ENCODE measurements around the gene CNDP2. TPM values are rescaled to one million over a fixed set of nuclear protein-coding genes. Genes with fewer than 3 reads are reported as not detected.
"Not testable (repeated sequence)": the region's sequence is repeated elsewhere in the genome, so short reads cannot be mapped to it uniquely, and the experiment has no call there.

The CNDP2 gene
- total and polyA plus RNA-seq, 5 experiments from 2014 or later = 97.0 to 169 (median 139) TPM

DNA sequence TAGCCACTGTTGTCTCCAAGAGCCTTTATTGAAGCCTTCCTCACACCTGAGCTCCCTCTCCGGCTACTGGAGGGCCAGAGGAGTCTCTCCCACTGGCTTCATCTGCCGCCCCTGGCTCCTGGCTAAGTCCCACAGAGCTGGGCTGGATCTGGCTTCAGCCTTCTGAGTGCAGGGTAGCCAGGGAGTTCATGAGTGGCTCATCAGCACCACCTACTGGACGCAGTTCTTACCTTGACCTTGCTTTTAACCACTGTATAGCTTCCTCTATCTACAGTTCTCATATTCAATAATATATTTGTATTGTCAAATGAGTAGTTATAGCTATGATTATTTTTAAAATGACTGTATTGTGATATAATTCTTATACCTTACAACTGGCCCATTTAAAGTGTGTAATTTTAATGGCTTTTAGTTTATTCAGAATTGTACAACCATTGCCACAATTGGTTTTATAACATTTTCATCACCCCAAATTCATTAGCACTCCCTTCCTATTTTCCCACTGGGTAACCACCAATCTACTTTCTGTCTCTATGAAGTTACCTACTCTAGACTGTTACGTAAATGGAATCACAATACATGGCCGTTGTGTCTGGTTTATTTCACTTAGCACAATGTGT lies 55.9 kb downstream of the CNDP2 start:
- DNase-seq (peak; percentile 53 to 81 (median 68)), ATAC-seq (peak; percentile 94 to 100)
- H3K4me3 Mint-ChIP-seq = no peak overlapping the region
- H3K27me3 Mint-ChIP-seq = peaks cover 4 to 15% (median 8%) of the 10 kb centered on the region in 5 donors
- peak overlapping the region in 2 of 10 donors; percentile 14 to 76 for H3K27ac Mint-ChIP-seq
- H3K9me3 Mint-ChIP-seq = peaks cover 0 to 31% (median 10%) of the 10 kb centered on the region in 9 donors
- POLR2A ChIA-PET = interaction anchor here (0.6 to 1.2 kb wide), 3 partner anchors 10 to 1923 kb away, joined by 3 read pairs; no protein-coding TSS in a partner anchor
- peaks cover 0 to 14% (median 0%) of the 10 kb centered on the region in 3 donors for H3K36me3 Mint-ChIP-seq
- peaks cover 0 to 5% (median 2%) of the 10 kb centered on the region in 4 donors for H3K4me1 Mint-ChIP-seq

DNA sequence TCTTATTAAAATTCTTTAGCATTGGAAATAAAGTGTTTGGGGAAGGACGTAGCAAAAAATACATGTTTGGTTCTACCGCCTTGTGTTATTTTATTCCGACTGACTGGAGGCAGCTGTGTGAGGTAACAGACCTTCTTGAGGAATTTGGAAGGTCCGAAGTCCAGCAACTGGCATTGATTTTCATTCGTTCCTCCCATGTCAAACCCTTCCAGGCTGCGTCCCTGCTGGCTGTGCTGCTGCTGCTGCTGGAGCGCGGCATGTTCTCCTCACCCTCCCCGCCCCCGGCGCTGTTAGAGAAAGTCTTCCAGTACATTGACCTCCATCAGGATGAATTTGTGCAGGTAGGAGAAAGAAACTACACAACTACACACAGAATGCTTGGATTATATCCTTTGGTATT lies 60.0 kb downstream of the CNDP2 start:
- Mint-ChIP-seq H3K4me3 (no peak overlapping the region), H3K4me1 (peaks cover 0 to 5% (median 1%) of the 10 kb centered on the region in 4 donors), H3K27ac (peak overlapping the region in 1 of 10 donors; percentile 47), H3K9me3 (peaks cover 0 to 3% (median 0%) of the 10 kb centered on the region in 9 donors), H3K36me3 (no peaks in the 10 kb centered on the region), H3K27me3 (peaks cover 6 to 25% (median 10%) of the 10 kb centered on the region in 5 donors)
- POLR2A ChIA-PET = no interaction called here
- DNase-seq (no peak), ATAC-seq (no peak)

DNA sequence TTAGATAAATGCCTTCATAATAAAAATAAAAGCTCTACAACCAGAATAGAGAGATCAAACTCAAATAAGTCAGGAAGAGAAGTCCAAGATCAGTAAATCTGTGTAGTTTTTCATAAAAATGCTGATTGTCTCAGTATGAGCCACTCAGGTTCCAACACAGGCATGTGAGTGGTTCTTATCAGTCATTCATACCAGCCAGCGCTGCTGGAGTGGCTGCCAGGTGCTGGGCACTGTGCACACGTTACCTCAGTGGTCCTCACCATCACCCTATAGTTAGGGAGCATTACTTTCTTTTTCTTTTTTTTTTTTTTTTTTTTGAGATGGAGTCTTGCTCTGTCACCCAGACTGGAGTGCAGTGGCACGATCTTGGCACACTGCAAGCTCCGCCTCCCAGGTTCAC lies 61.9 kb downstream of the CNDP2 start:
- Mint-ChIP-seq H3K4me1 (no peaks in the 10 kb centered on the region), H3K36me3 (no peaks in the 10 kb centered on the region), H3K4me3 (no peak overlapping the region), H3K27ac (no peak overlapping the region), H3K27me3 (peaks cover 6 to 25% (median 8%) of the 10 kb centered on the region in 5 donors), H3K9me3 (no peaks in the 10 kb centered on the region)
- no peak for ATAC-seq
- no peak for DNase-seq
- POLR2A ChIA-PET = no interaction called here

DNA sequence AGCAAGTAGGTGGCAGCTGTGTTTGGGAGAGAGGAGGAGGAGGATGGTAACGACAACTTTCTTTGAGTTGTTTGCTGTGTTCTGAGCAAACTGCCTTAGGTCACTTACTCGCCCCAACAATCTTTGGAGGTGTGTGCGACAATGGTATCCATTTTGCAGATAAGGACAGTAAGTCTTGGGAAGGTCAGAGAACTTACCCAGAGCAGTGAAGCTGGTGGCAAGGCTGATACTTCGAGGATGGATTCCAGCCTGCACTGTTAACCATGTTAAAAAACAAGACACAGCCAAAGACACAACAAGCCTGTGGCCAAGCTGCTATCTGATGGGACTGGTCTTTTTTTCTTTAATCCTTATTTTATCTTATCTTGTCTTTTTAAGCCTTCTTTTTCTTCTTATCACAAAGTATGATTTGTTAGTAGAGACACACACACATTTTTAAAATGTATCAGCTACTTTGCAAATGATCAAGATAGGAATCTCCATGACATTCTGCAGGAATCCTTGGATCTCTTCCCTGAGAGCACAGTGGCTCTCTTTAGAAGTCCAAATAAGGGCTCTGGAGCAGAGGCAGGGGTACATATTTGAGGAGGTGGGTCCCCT lies 66.1 kb downstream of the CNDP2 start:
- Mint-ChIP-seq H3K4me1 (no peaks in the 10 kb centered on the region), H3K9me3 (peaks cover 0 to 22% (median 6%) of the 10 kb centered on the region in 9 donors), H3K27me3 (peaks cover 2 to 9% (median 5%) of the 10 kb centered on the region in 5 donors), H3K27ac (no peak overlapping the region), H3K36me3 (peaks cover 3 to 12% (median 10%) of the 10 kb centered on the region in 3 donors), H3K4me3 (no peak overlapping the region)
- DNase-seq (no peak), ATAC-seq (no peak)
- POLR2A ChIA-PET = interaction anchor here (0.9 kb wide), 1 partner anchor 10 kb away, joined by 3 read pairs; no protein-coding TSS in a partner anchor

DNA sequence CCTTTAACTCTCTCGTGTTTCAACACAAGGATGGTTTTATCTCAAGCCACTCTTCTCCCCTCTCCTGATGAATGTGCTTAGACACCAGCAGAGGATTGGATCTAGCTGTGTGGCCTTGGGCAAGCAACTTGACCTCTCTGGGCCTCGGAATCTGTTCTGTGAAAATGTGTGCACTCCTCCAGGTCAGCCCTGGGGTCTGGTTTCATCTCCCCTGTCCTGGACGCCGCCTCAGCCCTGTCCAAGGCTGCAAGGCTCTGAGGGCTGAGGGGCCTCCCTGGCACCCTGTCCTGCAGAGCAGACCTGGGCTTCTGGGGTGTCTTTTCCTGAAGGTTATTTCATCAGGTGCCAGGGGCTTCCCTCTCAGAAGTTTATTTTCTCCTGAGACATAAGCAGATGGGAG lies 66.6 kb downstream of the CNDP2 start:
- Mint-ChIP-seq H3K4me1 (no peaks in the 10 kb centered on the region), H3K27ac (no peak overlapping the region), H3K27me3 (peaks cover 2 to 9% (median 7%) of the 10 kb centered on the region in 5 donors), H3K9me3 (peaks cover 0 to 27% (median 6%) of the 10 kb centered on the region in 9 donors), H3K36me3 (peaks cover 3 to 16% (median 12%) of the 10 kb centered on the region in 3 donors), H3K4me3 (no peak overlapping the region)
- POLR2A ChIA-PET = interaction anchor here (0.9 kb wide), 1 partner anchor 11 kb away, joined by 3 read pairs; no protein-coding TSS in a partner anchor
- ATAC-seq = no peak
- DNase-seq = no peak

DNA sequence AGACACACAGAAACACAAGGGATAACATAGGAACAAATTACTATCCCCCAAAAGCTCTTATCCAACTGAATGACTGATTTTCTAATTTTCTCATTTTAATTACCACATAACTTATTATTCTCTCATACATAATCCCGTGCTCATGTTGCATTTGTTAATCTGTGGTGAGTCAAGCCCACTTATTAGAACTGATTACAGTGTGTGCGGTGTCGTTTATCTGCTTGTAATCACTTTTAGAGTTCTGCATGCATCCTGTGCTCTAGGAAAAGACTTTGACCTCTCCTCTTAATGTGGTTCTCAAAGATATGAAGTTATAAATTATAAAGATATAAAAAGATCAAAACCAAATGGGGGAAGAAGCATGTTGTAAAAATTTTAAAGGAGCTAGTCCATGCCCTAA lies 67.8 kb downstream of the CNDP2 start:
- Mint-ChIP-seq H3K27ac (peak overlapping the region in 1 of 10 donors; percentile 29), H3K4me1 (no peaks in the 10 kb centered on the region), H3K9me3 (peaks cover 0 to 28% (median 6%) of the 10 kb centered on the region in 9 donors), H3K4me3 (no peak overlapping the region), H3K27me3 (peaks cover 5 to 19% (median 16%) of the 10 kb centered on the region in 5 donors), H3K36me3 (peaks cover 3 to 19% (median 12%) of the 10 kb centered on the region in 3 donors)
- DNase-seq (no peak), ATAC-seq (no peak)
- POLR2A ChIA-PET = no interaction called here

DNA sequence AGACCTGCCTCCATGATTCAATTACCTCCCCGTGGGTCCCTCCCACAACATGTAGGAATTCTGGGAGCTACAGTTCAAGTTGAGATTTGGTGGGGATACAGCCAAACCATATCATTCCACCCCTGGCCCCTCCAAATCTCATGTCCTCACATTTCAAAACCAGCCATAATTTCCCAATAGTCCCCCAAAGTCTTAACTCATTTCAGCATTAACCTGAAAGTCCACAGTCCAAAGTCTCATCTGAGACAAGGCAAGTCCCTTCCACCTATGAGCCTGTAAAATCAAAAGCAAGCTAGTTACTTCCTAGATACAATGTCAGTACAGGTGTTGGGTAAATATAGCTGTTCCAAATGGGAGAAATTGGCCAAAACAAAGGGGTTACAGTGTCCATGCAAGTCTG lies 69.0 kb downstream of the CNDP2 start:
- ATAC-seq, H3K27ac Mint-ChIP-seq, H3K4me1 Mint-ChIP-seq, DNase-seq, POLR2A ChIA-PET, H3K4me3 Mint-ChIP-seq: not testable (repeated sequence)
- Mint-ChIP-seq H3K36me3 (peaks cover 3 to 24% (median 12%) of the 10 kb centered on the region in 3 donors), H3K27me3 (peaks cover 5 to 25% (median 22%) of the 10 kb centered on the region in 5 donors), H3K9me3 (peaks cover 0 to 28% (median 6%) of the 10 kb centered on the region in 9 donors)

DNA sequence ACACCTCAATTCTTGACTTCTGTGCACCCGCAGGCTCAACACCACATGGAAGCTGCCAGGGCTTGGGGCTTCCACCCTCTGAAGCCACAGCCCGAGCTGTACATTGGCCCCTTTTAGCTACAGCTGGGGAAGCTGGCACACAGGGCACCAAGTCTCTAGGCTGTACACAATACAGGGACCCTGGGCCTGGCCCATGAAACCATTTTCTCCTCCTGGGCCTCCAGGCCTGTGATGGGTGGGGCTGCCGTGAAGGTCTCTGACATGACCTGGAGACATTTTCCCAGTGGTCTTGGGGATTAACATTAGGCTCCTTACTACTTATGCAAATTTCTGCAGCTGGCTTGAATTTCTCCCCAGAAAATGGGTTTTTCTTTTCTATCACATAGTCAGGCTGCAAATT lies 69.8 kb downstream of the CNDP2 start:
- ATAC-seq, DNase-seq, H3K4me1 Mint-ChIP-seq, POLR2A ChIA-PET, H3K4me3 Mint-ChIP-seq, H3K27ac Mint-ChIP-seq: not testable (repeated sequence)
- peaks cover 3 to 24% (median 12%) of the 10 kb centered on the region in 3 donors for H3K36me3 Mint-ChIP-seq
- peaks cover 0 to 28% (median 6%) of the 10 kb centered on the region in 9 donors for H3K9me3 Mint-ChIP-seq
- peaks cover 5 to 27% (median 22%) of the 10 kb centered on the region in 5 donors for H3K27me3 Mint-ChIP-seq

DNA sequence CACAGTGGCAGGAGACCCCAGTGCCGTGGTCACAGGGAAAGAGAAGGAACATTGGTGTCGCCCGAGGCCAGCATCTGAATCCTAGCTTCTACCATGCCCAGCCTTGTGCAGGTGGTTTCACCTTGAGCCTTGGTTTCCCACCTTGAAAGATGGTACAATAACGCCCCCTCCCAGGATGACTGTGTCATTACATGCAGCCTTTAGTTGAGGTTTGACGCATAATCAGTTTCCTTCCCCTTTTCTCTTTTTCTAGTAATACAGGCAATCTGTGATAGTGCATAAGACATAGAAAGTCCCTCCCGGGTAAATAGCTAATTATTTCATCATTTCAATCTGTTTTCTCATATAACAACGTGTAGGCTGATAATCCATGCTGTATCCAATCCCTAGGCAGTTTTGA lies 71.7 kb downstream of the CNDP2 start:
- no peak overlapping the region for H3K4me3 Mint-ChIP-seq
- no peak overlapping the region for H3K27ac Mint-ChIP-seq
- DNase-seq = no peak
- H3K36me3 Mint-ChIP-seq = peaks cover 3 to 24% (median 12%) of the 10 kb centered on the region in 3 donors
- H3K9me3 Mint-ChIP-seq = peaks cover 0 to 28% (median 6%) of the 10 kb centered on the region in 9 donors
- H3K4me1 Mint-ChIP-seq = peaks cover 0 to 3% (median 0%) of the 10 kb centered on the region in 4 donors
- POLR2A ChIA-PET = no interaction called here
- peaks cover 7 to 27% (median 21%) of the 10 kb centered on the region in 5 donors for H3K27me3 Mint-ChIP-seq
- ATAC-seq = no peak

DNA sequence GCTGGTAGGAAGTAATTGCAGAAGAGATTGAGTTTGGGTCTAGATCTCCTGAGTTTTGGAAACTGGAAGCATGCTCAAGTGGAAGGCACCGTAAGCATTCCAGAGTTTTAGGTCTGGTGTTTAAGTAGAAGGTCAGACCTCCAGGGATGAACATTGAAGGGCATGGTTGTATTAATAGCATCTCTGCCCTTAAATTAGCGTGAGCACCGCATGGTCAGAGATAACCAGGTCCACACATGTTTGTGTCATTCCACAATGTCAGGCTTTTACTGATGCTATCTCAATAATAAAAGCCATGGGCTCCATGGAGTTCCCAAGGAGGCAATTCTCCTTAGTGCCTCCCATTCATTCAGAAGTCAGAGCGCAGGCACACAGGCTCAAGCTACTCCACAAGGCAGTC lies 73.2 kb downstream of the CNDP2 start:
- ATAC-seq = no peak

DNA sequence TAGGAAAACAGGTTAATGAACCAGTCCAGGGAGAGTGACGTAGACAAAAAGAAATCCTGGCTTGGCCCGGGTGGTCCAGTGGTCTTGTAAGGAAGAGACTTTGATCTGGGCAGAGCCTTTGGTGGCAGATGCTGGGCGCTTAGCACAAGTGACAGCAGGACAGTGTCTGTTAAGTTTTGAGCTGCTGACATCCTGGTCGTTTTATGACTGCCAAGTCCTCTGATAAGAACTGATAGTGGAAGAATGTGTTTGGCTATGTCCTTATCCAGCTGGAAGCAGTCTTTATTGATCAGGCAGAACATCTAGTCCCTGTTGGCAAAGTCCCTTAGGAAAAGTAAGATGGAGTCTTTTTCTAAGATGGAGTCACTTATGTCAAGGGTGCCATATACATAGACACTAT lies 74.1 kb downstream of the CNDP2 start:
- no peak overlapping the region for H3K4me3 Mint-ChIP-seq
- peaks cover 9 to 32% (median 23%) of the 10 kb centered on the region in 5 donors for H3K27me3 Mint-ChIP-seq
- DNase-seq = no peak
- H3K4me1 Mint-ChIP-seq = peaks cover 0 to 3% (median 0%) of the 10 kb centered on the region in 4 donors
- peaks cover 3 to 24% (median 12%) of the 10 kb centered on the region in 3 donors for H3K36me3 Mint-ChIP-seq
- H3K27ac Mint-ChIP-seq = no peak overlapping the region
- POLR2A ChIA-PET = no interaction called here
- ATAC-seq = no peak
- peaks cover 0 to 23% (median 6%) of the 10 kb centered on the region in 9 donors for H3K9me3 Mint-ChIP-seq

More for the DNA sequence above, 73.2 kb downstream of the CNDP2 start:
- Mint-ChIP-seq H3K4me3 (no peak overlapping the region), H3K9me3 (peaks cover 0 to 28% (median 6%) of the 10 kb centered on the region in 9 donors), H3K36me3 (peaks cover 3 to 24% (median 12%) of the 10 kb centered on the region in 3 donors), H3K4me1 (peaks cover 0 to 3% (median 0%) of the 10 kb centered on the region in 4 donors), H3K27ac (no peak overlapping the region), H3K27me3 (peaks cover 9 to 32% (median 25%) of the 10 kb centered on the region in 5 donors)
- POLR2A ChIA-PET = no interaction called here
- DNase-seq = no peak

DNA sequence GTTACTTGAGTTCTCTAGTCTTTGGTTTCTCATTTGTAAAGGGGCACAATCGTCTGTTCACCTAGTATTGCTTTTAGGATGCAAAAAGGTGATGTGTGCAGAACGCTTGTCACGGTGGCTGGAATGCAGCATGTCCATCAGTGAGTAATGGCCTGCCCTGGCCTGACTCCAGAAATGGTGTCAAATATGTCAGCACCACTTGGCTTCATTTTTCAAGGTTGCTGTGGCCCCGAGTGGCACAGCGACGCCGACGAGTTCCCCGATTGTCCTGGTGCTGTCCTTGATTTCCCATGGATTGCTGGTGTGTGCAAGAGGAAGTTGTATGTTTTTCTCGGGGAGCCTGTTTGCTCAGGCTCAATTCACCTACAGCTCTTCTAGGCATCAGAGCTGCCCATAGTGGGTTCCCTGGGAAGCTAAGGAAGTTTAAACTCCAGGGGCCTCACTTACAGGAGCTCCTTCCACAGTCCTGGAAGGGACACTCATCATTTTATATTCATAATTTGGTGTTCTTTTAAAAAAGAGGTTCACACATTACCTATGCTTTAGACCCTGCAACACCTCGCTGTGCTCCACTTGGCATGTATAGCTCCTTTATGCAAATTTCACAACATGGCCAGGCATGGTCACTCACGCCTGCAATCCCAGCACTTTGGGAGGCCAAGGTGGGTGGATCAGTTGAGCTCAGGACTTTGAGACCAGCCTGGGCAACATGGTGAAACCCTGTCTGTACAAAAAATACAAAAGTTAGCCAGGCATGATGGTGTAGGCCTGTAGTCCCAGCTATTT lies 75.9 kb downstream of the CNDP2 start:
- Mint-ChIP-seq H3K27ac (no peak overlapping the region), H3K9me3 (peaks cover 0 to 7% (median 2%) of the 10 kb centered on the region in 9 donors), H3K36me3 (peaks cover 0 to 15% (median 2%) of the 10 kb centered on the region in 3 donors), H3K4me1 (peaks cover 0 to 3% (median 0%) of the 10 kb centered on the region in 4 donors), H3K4me3 (no peak overlapping the region), H3K27me3 (peaks cover 9 to 32% (median 21%) of the 10 kb centered on the region in 5 donors)
- DNase-seq (no peak), ATAC-seq (no peak)
- POLR2A ChIA-PET = no interaction called here

Measured in naive thymus-derived CD8-positive, alpha-beta T cell (primary cell).